ENCODE measurements around the gene TMEM38B. TPM values are rescaled to one million over a fixed set of nuclear protein-coding genes. Genes with fewer than 3 reads are reported as not detected.
A peak's percentile ranks its signal among the peaks of the same experiment; 100 is the strongest.
"Not testable (repeated sequence)": the region's sequence is repeated elsewhere in the genome, so short reads cannot be mapped to it uniquely, and the experiment has no call there.

TMEM38B gene
- total RNA-seq, 2 donors from 2014 or later = 47.8 to 49.0 TPM

- DNase-seq (no peak), ATAC-seq (no peak)
- intact Hi-C loops (cut with DNase I) = no loop called here
These were observed 18.0 kb downstream of the TMEM38B start for GRCh38 chr9:105712297-105712696.

- DNase-seq = no peak
- intact Hi-C loops (cut with DNase I) = no loop called here
These were observed 18.4 kb downstream of the TMEM38B start for GRCh38 chr9:105712773-105713172.

GRCh38 chr9:105713260-105714019 is 19.1 kb downstream of the TMEM38B start:
- no peak for DNase-seq
- intact Hi-C loops (cut with DNase I) = no loop called here
- ATAC-seq = no peak

More at GRCh38 chr9:105712773-105713172, 18.4 kb downstream of the TMEM38B start:
- ATAC-seq = no peak

- no peak for ATAC-seq
- intact Hi-C loops (cut with DNase I) = no loop called here
- DNase-seq = no peak
These were observed 19.6 kb downstream of the TMEM38B start for GRCh38 chr9:105714020-105714331.

- ATAC-seq = peak in 1 of 2 donors; percentile 70
- intact Hi-C loops (cut with DNase I) = loop anchor here in 1 of 2 donors (5.0 kb wide), 1 partner anchor 59 kb away; no protein-coding TSS in a partner anchor
These were observed 21.8 kb downstream of the TMEM38B start for GRCh38 chr9:105716146-105716545.

GRCh38 chr9:105722099-105722498 is 27.8 kb downstream of the TMEM38B start:
- no peak for DNase-seq
- ATAC-seq = no peak
- intact Hi-C loops (cut with DNase I) = no loop called here

More at GRCh38 chr9:105716146-105716545, 21.8 kb downstream of the TMEM38B start:
- no peak for DNase-seq

- DNase-seq (no peak), ATAC-seq (no peak)
- intact Hi-C loops (cut with DNase I) = no loop called here
These were observed 31.0 kb downstream of the TMEM38B start for GRCh38 chr9:105725370-105725769.

- DNase-seq; ATAC-seq; intact Hi-C loops (cut with DNase I): not testable (repeated sequence)
These were observed 33.9 kb downstream of the TMEM38B start for GRCh38 chr9:105728230-105728629.

GRCh38 chr9:105731420-105731819 is 37.1 kb downstream of the TMEM38B start:
- intact Hi-C loops (cut with DNase I); ATAC-seq; DNase-seq: not testable (repeated sequence)

GRCh38 chr9:105735366-105735765 is 41.0 kb downstream of the TMEM38B start:
- ATAC-seq (no peak), DNase-seq (no peak)
- intact Hi-C loops (cut with DNase I) = no loop called here

- intact Hi-C loops (cut with DNase I) = no loop called here
- DNase-seq (no peak), ATAC-seq (no peak)
These were observed 42.9 kb downstream of the TMEM38B start for GRCh38 chr9:105737205-105737604.

GRCh38 chr9:105742088-105742487 is 47.7 kb downstream of the TMEM38B start:
- ATAC-seq = no peak
- no peak for DNase-seq
- intact Hi-C loops (cut with DNase I) = no loop called here

- ATAC-seq; intact Hi-C loops (cut with DNase I); DNase-seq: not testable (repeated sequence)
These were observed 53.0 kb downstream of the TMEM38B start for GRCh38 chr9:105747325-105747724.

- intact Hi-C loops (cut with DNase I) = no loop called here
- DNase-seq = no peak
- ATAC-seq = no peak
These were observed 57.4 kb downstream of the TMEM38B start for GRCh38 chr9:105751761-105752160.

- intact Hi-C loops (cut with DNase I) = no loop called here
- no peak for DNase-seq
- ATAC-seq = no peak
These were observed 63.3 kb downstream of the TMEM38B start for GRCh38 chr9:105757496-105758251.

GRCh38 chr9:105760053-105760452 is 65.7 kb downstream of the TMEM38B start:
- ATAC-seq = no peak
- intact Hi-C loops (cut with DNase I) = no loop called here
- DNase-seq = no peak

GRCh38 chr9:105782561-105783494 is 88.5 kb downstream of the TMEM38B start:
- DNase-seq; intact Hi-C loops (cut with DNase I); ATAC-seq: not testable (repeated sequence)

- ATAC-seq; intact Hi-C loops (cut with DNase I); DNase-seq: not testable (repeated sequence)
These were observed 89.1 kb downstream of the TMEM38B start for GRCh38 chr9:105783495-105783872.

GRCh38 chr9:105786796-105787195 is 92.5 kb downstream of the TMEM38B start:
- ATAC-seq; intact Hi-C loops (cut with DNase I); DNase-seq: not testable (repeated sequence)
